GM10266 (cell line): ENCODE measurements around the gene CASP5.

Source experiments
- DNase-seq: peaks from one replicate; pipeline ENCODE4 v3.0.0; 2012; ENCODE audit errors: extremely low spot score
- CTCF ChIP-seq: IDR thresholded peaks from 2 replicates; pipeline ENCODE4 v1.5.1; 2012; ENCODE audit warnings: mild to moderate bottlenecking, low read depth; ENCODE audit not compliant: control insufficient read depth, insufficient read depth; ENCODE audit errors: missing control alignments

CASP5 gene

GRCh38 chr11:104965735-104966134 is 57.2 kb downstream of the CASP5 start:
- DNase-seq, result no peak
- TF ChIP-seq CTCF, result no peak

DNA sequence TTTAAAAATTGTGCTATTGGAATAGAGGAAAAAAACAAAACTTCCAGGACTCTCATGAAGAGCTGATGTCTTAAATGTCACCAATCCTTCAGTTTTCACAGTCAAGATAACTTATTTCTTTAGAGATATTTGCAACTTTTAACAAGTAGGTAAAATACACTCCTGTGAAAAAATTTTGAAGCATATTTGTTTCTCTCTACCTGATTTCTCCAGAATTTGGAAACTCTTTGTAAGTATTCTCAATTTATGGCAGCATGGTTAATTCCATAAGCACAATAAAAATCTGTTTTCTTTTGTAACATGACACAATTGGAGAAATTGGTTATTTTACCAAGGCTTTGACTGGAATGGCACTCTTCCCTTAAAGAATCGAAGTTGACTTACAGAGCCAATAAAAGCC is 58.7 kb downstream of the CASP5 start:
- no peak for DNase-seq
- TF ChIP-seq CTCF, result no peak

DNA sequence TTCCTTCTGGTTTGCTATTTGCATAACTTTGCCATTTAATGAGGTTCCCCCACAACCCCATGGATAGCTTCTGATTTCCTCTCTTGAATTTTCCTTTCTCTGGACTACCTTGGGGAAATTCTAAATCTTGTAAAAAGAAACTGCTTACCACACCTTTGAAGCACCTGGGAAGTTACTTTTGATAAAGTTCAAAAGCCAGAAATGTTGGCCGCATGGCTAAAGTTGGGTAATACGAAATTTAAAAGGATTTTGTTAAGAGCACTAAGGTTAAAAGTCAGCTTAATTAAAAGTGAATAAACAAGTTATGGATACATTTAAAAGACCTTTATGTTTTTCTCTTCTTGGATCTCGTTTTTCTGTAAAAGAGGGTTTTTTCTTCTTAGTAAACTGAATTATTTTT is 60.1 kb downstream of the CASP5 start:
- DNase-seq, result no peak
- TF ChIP-seq CTCF, result no peak

GRCh38 chr11:104957280-104957679 is 65.7 kb downstream of the CASP5 start:
- no peak for DNase-seq
- no peak for TF ChIP-seq CTCF

DNA sequence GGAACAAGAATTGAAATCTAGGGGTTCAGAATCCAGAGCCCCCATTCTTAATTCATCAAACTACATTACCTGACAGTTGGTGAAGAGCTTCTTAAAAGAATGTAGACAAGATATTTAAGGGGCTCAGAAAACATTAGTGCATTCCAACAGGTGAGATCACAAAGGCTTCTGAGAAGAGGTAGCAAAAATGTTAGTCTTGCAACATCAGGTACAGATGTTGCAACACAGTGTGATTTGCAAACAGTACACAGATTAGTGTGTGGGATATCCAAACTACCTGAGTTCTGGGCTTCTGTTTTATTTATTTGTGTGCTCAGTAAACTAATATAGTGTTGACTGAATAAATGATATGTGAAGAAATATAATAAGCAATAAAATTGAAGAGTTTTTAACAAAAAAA is 66.4 kb downstream of the CASP5 start:
- no peak for TF ChIP-seq CTCF
- DNase-seq, result no peak

GRCh38 chr11:104946907-104947306 is 76.1 kb downstream of the CASP5 start:
- peak; percentile 26 for DNase-seq
- peak; percentile 42 for TF ChIP-seq CTCF
